DOHH2 (cell line): ENCODE data around the gene OR2T6.

Source experiments
- CTCF ChIP-seq: fragments of 200-600 bp; sonication (generic); IDR thresholded peaks from one replicate; pipeline ENCODE4 v1.5.1; 2014; ENCODE audit warnings: antibody characterized with exemption, mild to moderate bottlenecking, low read depth, low read length; ENCODE audit not compliant: poor library complexity, severe bottlenecking
- EZH2phosphoT487 ChIP-seq: fragments of 200-600 bp; sonication (generic); IDR thresholded peaks from 2 replicates; pipeline ENCODE4 v1.6.1; 2017; ENCODE audit warnings: borderline replicate concordance, mild to moderate bottlenecking, antibody characterized with exemption, low read length, moderate library complexity, mixed read lengths

DNA sequence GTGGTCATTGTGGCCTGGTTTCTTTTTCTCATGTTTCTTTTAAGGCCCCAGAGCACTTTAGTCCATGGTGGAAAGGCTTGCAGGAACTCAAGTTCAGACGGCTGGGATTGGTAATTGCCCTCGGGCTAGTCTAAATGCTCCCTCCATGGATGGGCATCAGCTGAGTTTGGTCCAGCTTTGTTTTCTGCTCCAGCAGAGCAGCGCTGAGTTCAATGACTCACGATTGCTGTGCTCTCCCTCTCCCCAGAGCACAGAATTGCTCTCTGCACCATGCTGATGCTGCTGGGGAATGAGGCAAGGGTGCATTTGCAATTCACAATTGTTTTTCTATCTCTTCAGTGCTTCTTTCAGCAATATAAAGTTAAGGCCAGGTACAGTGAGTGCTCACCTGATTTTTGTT, 1.8 kb upstream of the OR2T6 start:
- no peak for TF ChIP-seq CTCF
- TF ChIP-seq EZH2phosphoT487, result no peak
